ENCODE data around the gene MYH6.

The MYH6 gene

GRCh38 chr14:23413681-23414080, 5.6 kb upstream of the MYH6 start:
- Histone ChIP-seq H3K4me3 (no peak overlapping the region), H3K27ac (no peak overlapping the region), H3K9ac (ENCODE audit: insufficient read length) (no peak overlapping the region), H3K36me3 (ENCODE audit: insufficient read depth, low read length) (no peaks in the 10 kb centered on the region), H3K9me3 (ENCODE audit: low read depth, low read length) (no peaks in the 10 kb centered on the region)
- no peak for DNase-seq (ENCODE audit: low read depth, low spot score)
- no peak for TF ChIP-seq FOXP2 (optimal IDR thresholded peaks at IDR 0.05; ENCODE audit: control extremely low read depth, extremely low read length, insufficient read depth)

- TF ChIP-seq EZH2 (IDR thresholded peaks at IDR 0.05) (no peak), FOXP2 (optimal IDR thresholded peaks at IDR 0.05; ENCODE audit: control extremely low read depth, extremely low read length, insufficient read depth) (no peak), POLR2AphosphoS5 (IDR thresholded peaks at IDR 0.05; ENCODE audit: borderline replicate concordance, low read depth, low read length) (no peak)
- Histone ChIP-seq H3K9ac (ENCODE audit: insufficient read length) (no peak overlapping the region), H3K36me3 (ENCODE audit: insufficient read depth, low read length) (no peaks in the 10 kb centered on the region), H3K27ac (no peak overlapping the region), H3K9me3 (ENCODE audit: low read depth, low read length) (no peaks in the 10 kb centered on the region), H3K4me3 (no peak overlapping the region)
- DNase-seq (ENCODE audit: low read depth, low spot score), result no peak
These were observed 3.8 kb upstream of the MYH6 start for GRCh38 chr14:23411563-23412525.

- Histone ChIP-seq H3K36me3 (ENCODE audit: insufficient read depth, low read length) (no peaks in the 10 kb centered on the region), H3K27ac (no peak overlapping the region), H3K9me3 (ENCODE audit: low read depth, low read length) (no peaks in the 10 kb centered on the region), H3K9ac (ENCODE audit: insufficient read length) (no peak overlapping the region), H3K4me3 (no peak overlapping the region)
- no peak for TF ChIP-seq EZH2 (IDR thresholded peaks at IDR 0.05)
- TF ChIP-seq FOXP2 (optimal IDR thresholded peaks at IDR 0.05; ENCODE audit: control extremely low read depth, extremely low read length, insufficient read depth), result no peak
- TF ChIP-seq POLR2AphosphoS5 (IDR thresholded peaks at IDR 0.05; ENCODE audit: borderline replicate concordance, low read depth, low read length), result no peak
- DNase-seq (ENCODE audit: low read depth, low spot score), result no peak
These were observed 2.0 kb upstream of the MYH6 start for GRCh38 chr14:23409966-23410635.

GRCh38 chr14:23409475-23409874, 1.4 kb upstream of the MYH6 start:
- H3K27ac ChIP-seq, result no peak overlapping the region
- no peaks in the 10 kb centered on the region for H3K36me3 ChIP-seq (ENCODE audit: insufficient read depth, low read length)
- DNase-seq (ENCODE audit: low read depth, low spot score), result no peak
- TF ChIP-seq EZH2 (IDR thresholded peaks at IDR 0.05) (no peak), FOXP2 (optimal IDR thresholded peaks at IDR 0.05; ENCODE audit: control extremely low read depth, extremely low read length, insufficient read depth) (no peak), POLR2AphosphoS5 (IDR thresholded peaks at IDR 0.05; ENCODE audit: borderline replicate concordance, low read depth, low read length) (no peak)
- H3K9me3 ChIP-seq (ENCODE audit: low read depth, low read length), result no peaks in the 10 kb centered on the region
- H3K4me3 ChIP-seq, result no peak overlapping the region
- H3K9ac ChIP-seq (ENCODE audit: insufficient read length), result no peak overlapping the region

GRCh38 chr14:23408307-23408630, 196 bp upstream of the MYH6 start:
- no peaks in the 10 kb centered on the region for H3K9me3 ChIP-seq (ENCODE audit: low read depth, low read length)
- H3K27ac ChIP-seq, result no peak overlapping the region
- TF ChIP-seq EZH2 (IDR thresholded peaks at IDR 0.05), result no peak
- H3K4me3 ChIP-seq, result no peak overlapping the region
- no peak overlapping the region for H3K9ac ChIP-seq (ENCODE audit: insufficient read length)
- no peaks in the 10 kb centered on the region for H3K36me3 ChIP-seq (ENCODE audit: insufficient read depth, low read length)
- no peak for DNase-seq (ENCODE audit: low read depth, low spot score)

GRCh38 chr14:23406725-23407355, 1.2 kb downstream of the MYH6 start:
- no peak for DNase-seq (ENCODE audit: low read depth, low spot score)
- Histone ChIP-seq H3K4me3 (no peak overlapping the region), H3K36me3 (ENCODE audit: insufficient read depth, low read length) (no peaks in the 10 kb centered on the region), H3K9me3 (ENCODE audit: low read depth, low read length) (no peaks in the 10 kb centered on the region), H3K9ac (ENCODE audit: insufficient read length) (no peak overlapping the region), H3K27ac (no peak overlapping the region)
- TF ChIP-seq FOXP2 (optimal IDR thresholded peaks at IDR 0.05; ENCODE audit: control extremely low read depth, extremely low read length, insufficient read depth), result no peak
- TF ChIP-seq POLR2AphosphoS5 (IDR thresholded peaks at IDR 0.05; ENCODE audit: borderline replicate concordance, low read depth, low read length), result no peak
- no peak for TF ChIP-seq EZH2 (IDR thresholded peaks at IDR 0.05)

GRCh38 chr14:23406244-23406643, 1.8 kb downstream of the MYH6 start:
- Histone ChIP-seq H3K9ac (ENCODE audit: insufficient read length) (no peak overlapping the region), H3K36me3 (ENCODE audit: insufficient read depth, low read length) (no peaks in the 10 kb centered on the region)
- no peak for DNase-seq (ENCODE audit: low read depth, low spot score)

GRCh38 chr14:23405516-23406025, 2.5 kb downstream of the MYH6 start:
- no peak for DNase-seq (ENCODE audit: low read depth, low spot score)
- no peak overlapping the region for H3K27ac ChIP-seq
- H3K4me3 ChIP-seq, result no peak overlapping the region
- H3K36me3 ChIP-seq (ENCODE audit: insufficient read depth, low read length), result no peaks in the 10 kb centered on the region
- TF ChIP-seq FOXP2 (optimal IDR thresholded peaks at IDR 0.05; ENCODE audit: control extremely low read depth, extremely low read length, insufficient read depth) (no peak), POLR2AphosphoS5 (IDR thresholded peaks at IDR 0.05; ENCODE audit: borderline replicate concordance, low read depth, low read length) (no peak), EZH2 (IDR thresholded peaks at IDR 0.05) (no peak)
- no peak overlapping the region for H3K9ac ChIP-seq (ENCODE audit: insufficient read length)
- no peaks in the 10 kb centered on the region for H3K9me3 ChIP-seq (ENCODE audit: low read depth, low read length)

More at GRCh38 chr14:23406244-23406643, 1.8 kb downstream of the MYH6 start:
- Histone ChIP-seq H3K4me3 (no peak overlapping the region), H3K27ac (no peak overlapping the region), H3K9me3 (ENCODE audit: low read depth, low read length) (no peaks in the 10 kb centered on the region)
- TF ChIP-seq EZH2 (IDR thresholded peaks at IDR 0.05) (no peak), POLR2AphosphoS5 (IDR thresholded peaks at IDR 0.05; ENCODE audit: borderline replicate concordance, low read depth, low read length) (no peak), FOXP2 (optimal IDR thresholded peaks at IDR 0.05; ENCODE audit: control extremely low read depth, extremely low read length, insufficient read depth) (no peak)
